HG02943 (cell line): ENCODE measurements around the gene TAL1.
"Not testable (repeated sequence)": the region's sequence is repeated elsewhere in the genome, so short reads cannot be mapped to it uniquely, and the experiment has no call there.

Experiments used
- ATAC-seq: cut with Tn5 transposase; IDR thresholded peaks from one replicate; pipeline ENCODE4 v1.9.1; 2021; ENCODE audit warnings: mild to moderate bottlenecking, low read depth, moderate library complexity; ENCODE audit not compliant: unreplicated experiment

TAL1 gene

GRCh38 chr1:47232187-47232874 is at the start of gene TAL1:
TSS of gene TAL1 (minus strand) at chr1:47232225. CDS start at chr1:47225888, 6,337 bp downstream.
- ATAC-seq, result no peak

GRCh38 chr1:47280142-47280541 is 48.1 kb upstream of the TAL1 start:
- no peak for ATAC-seq

GRCh38 chr1:47276850-47277249 is 44.8 kb upstream of the TAL1 start:
- no peak for ATAC-seq

GRCh38 chr1:47275811-47276210 is 43.8 kb upstream of the TAL1 start:
- ATAC-seq, result not testable (repeated sequence)

GRCh38 chr1:47265529-47265928 is 33.5 kb upstream of the TAL1 start:
- ATAC-seq, result not testable (repeated sequence)

GRCh38 chr1:47262787-47263413 is 30.9 kb upstream of the TAL1 start:
- ATAC-seq, result no peak

- no peak for ATAC-seq
These were observed 25.2 kb upstream of the TAL1 start for GRCh38 chr1:47257224-47257623.

GRCh38 chr1:47252795-47253194 is 20.8 kb upstream of the TAL1 start:
- no peak for ATAC-seq

- no peak for ATAC-seq
These were observed 20.3 kb upstream of the TAL1 start for GRCh38 chr1:47252369-47252768.

GRCh38 chr1:47249755-47250154 is 17.7 kb upstream of the TAL1 start:
- no peak for ATAC-seq

GRCh38 chr1:47244339-47244862 is 12.4 kb upstream of the TAL1 start:
- ATAC-seq, result no peak

- no peak for ATAC-seq
These were observed 11.9 kb upstream of the TAL1 start for GRCh38 chr1:47243910-47244309.

- no peak for ATAC-seq
These were observed 9.4 kb upstream of the TAL1 start for GRCh38 chr1:47241114-47242113.

- no peak for ATAC-seq
These were observed 7.0 kb upstream of the TAL1 start for GRCh38 chr1:47238935-47239592.

GRCh38 chr1:47235806-47236205 is 3.8 kb upstream of the TAL1 start:
- ATAC-seq, result no peak

GRCh38 chr1:47235241-47235681 is 3.2 kb upstream of the TAL1 start:
- no peak for ATAC-seq

- ATAC-seq, result no peak
These were observed 1.2 kb upstream of the TAL1 start for GRCh38 chr1:47233186-47233585.

GRCh38 chr1:47231301-47232186 is 481 bp downstream of the TAL1 start:
- no peak for ATAC-seq

- ATAC-seq, result no peak
These were observed 1.2 kb downstream of the TAL1 start for GRCh38 chr1:47230692-47231300.
